SK-N-MC (cell line): ENCODE results near the gene CXADR.

ENCODE experiments used
- EZH2 ChIP-seq: fragments of 200-600 bp; sonication (generic); IDR thresholded peaks from one replicate; pipeline ENCODE4 v1.6.1; 2017; ENCODE audit warnings: antibody characterized with exemption
- POLR2AphosphoS5 ChIP-seq: IDR thresholded peaks from 2 replicates; pipeline ENCODE4 v1.6.1; 2012; ENCODE audit warnings: mild to moderate bottlenecking, low read depth, low read length, borderline replicate concordance

DNA sequence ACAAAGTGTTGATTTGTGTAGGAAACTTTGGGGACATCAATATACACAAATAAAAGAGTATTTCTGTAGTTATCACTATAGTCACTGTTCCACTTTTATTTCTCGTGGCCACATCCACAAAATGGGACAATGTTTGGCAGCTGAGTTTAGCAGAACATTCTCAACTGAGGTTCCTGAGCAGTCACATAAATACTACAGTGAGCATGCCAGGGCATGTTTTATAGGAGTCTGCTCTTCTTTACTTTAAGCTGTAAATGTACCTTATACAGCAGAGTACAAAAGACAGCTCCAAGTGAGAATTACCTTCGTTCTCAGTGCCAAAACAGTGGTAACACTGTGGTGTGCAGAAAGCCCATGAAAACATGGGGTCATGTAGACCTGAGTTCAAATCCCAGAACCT, 94.8 kb downstream of the CXADR start:
- no peak for TF ChIP-seq EZH2
- no peak for TF ChIP-seq POLR2AphosphoS5
